IPS-18a (cell line): Measurements from ENCODE around the gene YWHAH.

ENCODE experiments used
- H3K27ac ChIP-seq: one replicate; pipeline ENCODE4 v1.5.1; 2013; ENCODE audit warnings: low read length
- H3K27me3 ChIP-seq: one replicate; pipeline ENCODE4 v1.6.1; 2013; ENCODE audit warnings: mild to moderate bottlenecking, low read length; ENCODE audit not compliant: control insufficient read depth, insufficient read depth
- H3K36me3 ChIP-seq: one replicate; pipeline ENCODE4 v1.6.1; 2013; ENCODE audit warnings: low read depth, low read length; ENCODE audit not compliant: control insufficient read depth
- H3K4me1 ChIP-seq: one replicate; pipeline ENCODE4 v1.6.1; 2013; ENCODE audit warnings: low read depth, low read length; ENCODE audit not compliant: control insufficient read depth
- H3K4me3 ChIP-seq: one replicate; pipeline ENCODE4 v1.5.1; 2013; ENCODE audit warnings: low read length
- H3K9ac ChIP-seq: one replicate; pipeline ENCODE4 v1.6.1; 2013; ENCODE audit warnings: mild to moderate bottlenecking, low read length, moderate library complexity
- H3K9me3 ChIP-seq: one replicate; pipeline ENCODE4 v1.6.1; 2013; ENCODE audit warnings: low read depth, low read length; ENCODE audit not compliant: control insufficient read depth

YWHAH gene

DNA sequence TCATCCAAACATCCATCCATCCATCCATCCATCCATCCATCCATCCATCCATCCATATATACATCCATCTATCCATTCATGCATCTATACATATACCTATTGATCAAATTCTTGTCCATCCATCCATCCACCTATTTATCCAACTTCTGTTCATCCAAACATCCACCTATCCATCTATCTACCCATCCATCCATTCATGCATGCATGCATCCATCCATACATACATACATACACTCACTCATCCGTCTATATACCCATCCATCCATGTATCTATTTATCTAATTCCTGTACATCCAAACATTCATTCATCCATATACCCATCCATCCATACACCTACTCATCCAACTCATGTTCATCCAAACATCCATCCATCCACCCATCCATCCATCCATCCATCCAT lies 19.3 kb upstream of the YWHAH start:
- no peak overlapping the region for H3K9ac ChIP-seq
- no peak overlapping the region for H3K27ac ChIP-seq
- H3K36me3 ChIP-seq, result no peaks in the 10 kb centered on the region
- no peak overlapping the region for H3K4me3 ChIP-seq
- no peaks in the 10 kb centered on the region for H3K9me3 ChIP-seq
- H3K4me1 ChIP-seq, result peaks cover 3% of the 10 kb centered on the region
- H3K27me3 ChIP-seq, result no peaks in the 10 kb centered on the region

DNA sequence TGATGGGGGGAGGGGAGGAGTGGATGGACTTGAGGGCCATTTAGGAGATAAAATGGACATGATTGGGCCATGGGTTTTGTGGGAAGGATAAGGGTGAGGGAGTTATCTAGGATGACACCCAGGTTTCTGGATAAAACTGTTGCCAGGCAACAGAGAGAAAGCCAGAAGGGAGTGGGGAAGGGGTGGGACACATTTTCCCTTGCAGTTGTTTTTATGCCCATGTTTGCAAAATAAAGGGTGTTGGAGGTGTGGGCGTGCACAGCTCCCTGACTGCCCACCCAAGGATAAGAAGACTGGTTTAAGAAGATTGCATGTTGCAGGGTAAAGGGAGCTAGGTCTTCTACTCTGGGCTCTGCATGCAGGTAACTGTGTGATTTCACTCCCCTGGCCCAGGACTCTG lies 18.3 kb upstream of the YWHAH start:
- Histone ChIP-seq H3K9ac (no peak overlapping the region), H3K4me1 (peaks cover 3% of the 10 kb centered on the region), H3K27me3 (no peaks in the 10 kb centered on the region), H3K36me3 (no peaks in the 10 kb centered on the region), H3K9me3 (no peaks in the 10 kb centered on the region), H3K27ac (no peak overlapping the region), H3K4me3 (no peak overlapping the region)

DNA sequence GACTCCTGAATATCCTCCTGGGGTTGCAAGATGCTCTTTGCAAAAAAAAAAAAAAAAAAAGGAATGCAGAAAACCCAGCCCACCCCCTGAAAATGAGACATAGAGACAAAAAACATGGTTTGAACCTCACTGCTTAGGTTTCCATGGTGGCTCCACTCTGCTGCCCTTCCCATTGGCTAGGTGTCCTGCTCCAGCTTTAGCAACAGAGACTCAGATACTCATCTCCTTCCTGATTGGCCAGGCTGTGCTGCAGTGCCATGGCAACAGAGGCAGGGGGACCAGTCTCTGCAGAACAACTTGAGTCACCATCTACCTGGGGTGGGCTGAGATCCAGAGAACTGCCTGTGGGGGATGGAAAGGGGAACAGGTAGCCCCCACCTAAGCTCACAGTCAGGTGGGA lies 17.4 kb upstream of the YWHAH start:
- Histone ChIP-seq H3K9ac (no peak overlapping the region), H3K4me3 (no peak overlapping the region), H3K36me3 (no peaks in the 10 kb centered on the region), H3K27ac (no peak overlapping the region), H3K27me3 (no peaks in the 10 kb centered on the region), H3K4me1 (peaks cover 3% of the 10 kb centered on the region), H3K9me3 (no peaks in the 10 kb centered on the region)

DNA sequence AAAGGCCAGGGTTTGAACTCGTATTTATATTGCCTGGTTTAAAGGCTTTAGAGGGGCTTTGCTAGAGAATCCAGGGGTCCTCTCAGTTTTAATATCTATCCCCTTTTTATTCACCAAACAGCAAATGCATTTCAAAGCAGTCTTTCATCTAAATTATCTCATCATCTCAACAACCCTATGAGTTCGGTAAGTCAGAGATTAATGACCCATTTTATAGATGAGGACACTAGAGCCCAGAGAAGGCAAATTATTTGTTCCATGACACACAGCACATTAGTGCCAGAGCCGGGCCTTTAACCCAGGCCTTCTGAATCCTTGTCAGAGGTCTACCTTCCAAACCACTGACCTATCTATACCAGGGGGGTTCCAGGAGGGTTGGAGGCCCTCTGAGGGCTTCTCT lies 16.8 kb upstream of the YWHAH start:
- H3K9ac ChIP-seq, result no peak overlapping the region
- no peaks in the 10 kb centered on the region for H3K36me3 ChIP-seq
- no peaks in the 10 kb centered on the region for H3K9me3 ChIP-seq
- no peak overlapping the region for H3K27ac ChIP-seq
- no peaks in the 10 kb centered on the region for H3K27me3 ChIP-seq
- peaks cover 3% of the 10 kb centered on the region for H3K4me1 ChIP-seq
- H3K4me3 ChIP-seq, result no peak overlapping the region

DNA sequence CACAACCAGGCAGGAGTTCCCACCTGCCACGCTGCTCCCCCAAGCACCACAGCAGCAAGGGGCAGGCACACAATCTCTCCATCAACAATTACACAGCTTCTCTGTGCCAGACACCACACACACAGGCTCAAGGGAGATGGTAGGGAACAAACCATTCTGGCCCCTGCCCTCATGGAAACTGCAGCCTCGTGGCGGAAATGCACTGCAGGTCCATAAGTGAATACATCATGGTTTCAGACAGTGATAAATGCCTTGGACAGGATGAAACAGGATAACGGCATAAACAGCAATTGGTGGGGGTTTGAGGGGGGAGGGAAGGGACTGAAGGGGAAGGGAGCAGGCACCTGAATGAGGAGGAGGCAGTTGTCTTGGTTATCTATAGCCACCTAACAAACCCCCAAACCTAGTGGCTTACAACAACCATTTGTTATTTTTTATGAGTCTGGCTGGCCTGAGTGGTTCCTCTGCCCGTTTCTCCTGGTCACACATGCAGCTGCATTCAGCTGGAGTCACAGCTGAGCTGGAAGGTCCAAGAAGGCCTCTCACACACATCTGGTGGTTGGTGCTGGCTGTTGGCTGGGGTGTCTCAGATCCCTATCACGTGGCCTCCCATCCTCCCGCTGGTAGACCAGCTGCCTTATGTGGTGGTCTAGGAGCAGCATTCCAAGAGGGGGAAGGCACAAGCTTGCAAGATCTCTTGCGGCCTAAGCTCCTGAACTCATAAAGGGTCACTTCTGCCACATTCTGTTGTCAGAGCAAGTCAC lies 15.0 kb upstream of the YWHAH start:
- H3K36me3 ChIP-seq, result no peaks in the 10 kb centered on the region
- H3K9ac ChIP-seq, result no peak overlapping the region
- H3K27ac ChIP-seq, result no peak overlapping the region
- H3K9me3 ChIP-seq, result no peaks in the 10 kb centered on the region
- H3K27me3 ChIP-seq, result no peaks in the 10 kb centered on the region
- H3K4me1 ChIP-seq, result peaks cover 3% of the 10 kb centered on the region
- no peak overlapping the region for H3K4me3 ChIP-seq

DNA sequence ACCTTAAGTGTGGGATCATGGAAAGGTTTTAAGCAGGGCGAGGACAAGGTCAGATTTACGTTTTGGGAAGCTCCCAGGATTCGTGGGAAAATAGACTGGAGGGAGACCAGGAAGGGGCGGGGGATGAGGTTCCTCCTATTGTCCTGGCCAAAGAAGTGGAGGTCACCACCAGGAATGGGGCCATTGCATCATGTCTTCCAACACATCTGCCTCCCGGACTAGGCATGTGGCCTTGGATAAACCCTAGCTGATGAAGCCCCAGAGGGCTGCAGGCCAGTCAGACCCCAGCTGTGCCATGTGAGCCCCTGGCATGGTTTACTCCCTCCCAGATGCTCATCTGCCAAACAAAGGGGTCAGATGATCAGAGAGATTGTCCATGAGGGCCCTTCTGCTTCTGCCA lies 11.5 kb upstream of the YWHAH start:
- Histone ChIP-seq H3K4me1 (no peaks in the 10 kb centered on the region), H3K9ac (no peak overlapping the region), H3K27me3 (no peaks in the 10 kb centered on the region), H3K36me3 (no peaks in the 10 kb centered on the region), H3K27ac (no peak overlapping the region), H3K4me3 (no peak overlapping the region), H3K9me3 (no peaks in the 10 kb centered on the region)

DNA sequence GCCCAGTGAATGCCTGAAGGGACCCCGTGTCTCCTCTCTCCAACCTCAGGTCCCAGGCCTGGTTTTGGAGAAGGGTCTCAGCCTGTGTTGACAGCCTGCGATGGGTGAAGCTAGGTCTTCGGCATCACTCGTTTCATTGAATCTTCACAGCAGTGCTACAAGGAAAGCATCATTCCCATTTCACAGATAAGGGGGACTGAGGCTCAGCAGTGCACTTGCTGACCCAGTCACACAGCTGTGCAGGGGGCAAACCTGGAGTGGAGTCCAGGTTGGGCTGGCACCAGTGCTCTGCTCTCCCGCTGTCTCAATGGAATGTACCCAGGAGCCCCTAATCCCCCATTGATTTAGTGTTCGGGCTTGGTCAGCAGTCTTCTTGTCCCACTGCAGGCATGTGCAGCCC lies 10.9 kb upstream of the YWHAH start:
- Histone ChIP-seq H3K36me3 (no peaks in the 10 kb centered on the region), H3K27ac (no peak overlapping the region), H3K4me3 (no peak overlapping the region), H3K9ac (no peak overlapping the region), H3K9me3 (no peaks in the 10 kb centered on the region), H3K27me3 (no peaks in the 10 kb centered on the region), H3K4me1 (no peaks in the 10 kb centered on the region)

DNA sequence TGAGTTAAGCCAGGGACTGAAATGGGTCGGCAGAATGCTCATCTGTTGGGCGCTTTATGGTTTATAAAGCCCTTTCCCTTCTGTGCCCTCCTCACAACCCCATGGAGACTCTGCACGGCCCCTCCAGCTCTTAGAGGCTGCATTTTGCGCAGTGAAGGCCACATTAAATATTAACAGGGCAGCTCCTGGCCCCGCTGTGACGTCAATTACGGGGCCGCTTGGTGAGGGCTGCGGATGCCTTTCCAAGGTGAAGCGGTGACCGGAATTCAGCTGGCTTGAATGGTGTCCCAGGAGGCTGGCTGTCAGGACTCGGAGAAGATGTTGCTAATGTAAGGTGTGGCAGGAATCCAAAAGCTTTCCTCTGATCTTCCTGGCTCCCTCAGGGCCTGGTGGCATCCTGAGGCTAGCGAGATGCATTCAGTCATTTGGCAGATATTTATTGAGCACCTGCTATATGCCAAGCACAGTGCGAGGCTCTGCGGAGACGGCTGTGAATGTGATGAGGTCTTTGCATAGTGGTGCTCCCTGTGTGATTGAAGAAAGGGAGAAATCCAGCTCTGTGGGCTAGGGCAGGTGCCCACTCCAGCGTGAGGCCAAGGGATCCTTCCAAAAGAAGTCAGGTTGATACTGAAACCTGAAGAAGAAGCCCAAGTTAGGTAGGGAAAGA lies 10.4 kb upstream of the YWHAH start:
- Histone ChIP-seq H3K9me3 (no peaks in the 10 kb centered on the region), H3K4me1 (no peaks in the 10 kb centered on the region), H3K27me3 (no peaks in the 10 kb centered on the region), H3K36me3 (no peaks in the 10 kb centered on the region), H3K27ac (no peak overlapping the region), H3K9ac (no peak overlapping the region), H3K4me3 (no peak overlapping the region)

DNA sequence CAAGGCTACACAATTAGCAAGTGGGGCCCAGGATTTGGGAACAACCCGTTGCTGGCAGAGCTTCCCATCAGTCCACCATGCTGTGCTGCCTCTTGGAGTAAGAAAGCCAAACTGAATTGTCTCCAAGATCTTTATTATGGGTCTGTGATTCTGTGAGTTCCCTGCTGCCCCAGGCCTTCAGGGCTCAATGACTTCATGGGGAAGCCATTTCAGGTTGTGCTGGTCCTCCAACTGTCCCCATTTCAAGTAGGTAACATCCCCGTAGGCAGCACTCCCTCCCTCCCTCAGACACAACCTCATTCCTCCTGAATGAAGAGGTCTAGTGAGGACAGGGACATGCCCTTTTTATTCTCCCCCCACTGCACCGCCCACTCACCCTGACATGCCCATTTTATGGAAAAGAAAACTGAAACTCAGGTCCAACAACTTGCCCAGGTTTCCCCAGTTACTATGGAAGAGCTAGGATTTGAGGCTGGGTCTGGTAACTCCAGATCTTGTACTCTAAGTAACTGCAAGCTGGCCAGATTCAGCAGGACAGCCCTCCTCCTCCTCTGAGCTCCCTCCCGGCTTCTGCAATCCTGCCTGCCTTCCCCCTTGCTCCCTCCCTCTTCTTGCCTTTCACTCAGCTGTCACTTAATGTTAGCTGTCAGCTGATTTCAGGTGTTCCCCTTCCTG lies 8.2 kb upstream of the YWHAH start:
- no peak overlapping the region for H3K4me3 ChIP-seq
- no peaks in the 10 kb centered on the region for H3K27me3 ChIP-seq
- H3K36me3 ChIP-seq, result no peaks in the 10 kb centered on the region
- no peak overlapping the region for H3K9ac ChIP-seq
- H3K27ac ChIP-seq, result no peak overlapping the region
- H3K4me1 ChIP-seq, result no peaks in the 10 kb centered on the region
- H3K9me3 ChIP-seq, result no peaks in the 10 kb centered on the region

DNA sequence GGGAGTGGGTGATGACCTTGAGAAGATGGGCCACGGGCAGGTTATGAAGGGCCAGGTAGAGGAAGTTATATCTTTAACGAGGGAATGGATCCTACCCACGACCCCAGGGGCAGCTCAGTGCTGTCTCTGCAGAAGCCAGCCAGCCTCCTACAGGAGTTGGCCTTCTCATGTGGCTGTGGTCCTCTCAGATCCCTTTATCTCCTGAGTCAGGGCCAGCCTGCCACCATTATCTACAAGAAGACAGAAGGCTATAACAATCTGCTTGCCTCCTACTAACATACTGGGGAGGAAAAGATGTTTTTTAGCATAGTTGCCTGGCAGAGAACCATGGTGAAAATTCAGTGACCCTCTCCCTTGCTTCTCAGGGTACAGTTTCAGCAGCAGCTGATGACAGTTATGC lies 7.0 kb upstream of the YWHAH start:
- Histone ChIP-seq H3K27ac (no peak overlapping the region), H3K36me3 (no peaks in the 10 kb centered on the region), H3K4me1 (no peaks in the 10 kb centered on the region), H3K9ac (no peak overlapping the region), H3K27me3 (no peaks in the 10 kb centered on the region), H3K4me3 (no peak overlapping the region), H3K9me3 (no peaks in the 10 kb centered on the region)

DNA sequence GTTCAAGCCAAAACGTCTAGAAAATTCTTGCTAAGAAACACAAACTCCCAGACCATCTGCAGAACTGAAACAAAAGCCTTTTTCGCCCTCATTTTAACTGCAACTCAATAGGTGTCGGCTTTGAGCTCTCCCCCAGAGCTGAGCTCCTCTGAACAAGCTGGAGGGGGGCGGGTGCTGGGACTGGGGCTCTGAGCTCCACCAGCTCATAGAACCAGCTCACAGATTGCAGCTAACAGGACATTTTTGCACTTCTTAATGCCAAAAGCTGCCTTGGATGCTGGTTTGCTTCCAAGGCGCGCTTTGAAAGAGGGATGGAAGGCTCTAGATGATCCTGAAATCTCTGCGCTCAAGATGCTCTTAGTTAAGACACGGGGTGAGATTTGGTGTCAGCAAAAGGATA lies 6.0 kb upstream of the YWHAH start:
- no peak overlapping the region for H3K4me3 ChIP-seq
- H3K27ac ChIP-seq, result no peak overlapping the region
- no peaks in the 10 kb centered on the region for H3K27me3 ChIP-seq
- H3K9ac ChIP-seq, result no peak overlapping the region
- H3K4me1 ChIP-seq, result peaks cover under 1% of the 10 kb centered on the region
- H3K36me3 ChIP-seq, result no peaks in the 10 kb centered on the region
- H3K9me3 ChIP-seq, result no peaks in the 10 kb centered on the region

DNA sequence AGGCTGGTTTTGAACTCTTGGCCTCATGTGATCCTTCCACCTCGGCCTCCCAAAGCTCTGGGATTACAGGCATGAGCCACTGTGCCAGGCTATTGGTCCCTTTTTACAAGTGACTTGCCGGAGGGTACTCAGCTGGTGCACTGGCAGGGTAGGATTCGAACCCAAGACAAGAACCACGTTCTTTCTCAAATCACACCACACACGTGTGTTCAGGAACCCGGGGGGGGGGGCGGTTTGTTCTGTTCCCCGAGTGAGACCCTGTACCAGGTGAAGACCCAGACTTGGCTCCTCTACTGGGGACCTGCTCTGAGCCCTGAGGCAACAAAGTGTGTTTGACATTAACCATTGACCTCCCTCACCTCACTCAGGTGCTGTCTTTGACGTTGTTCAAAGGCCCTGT lies 3.8 kb upstream of the YWHAH start:
- Histone ChIP-seq H3K9ac (no peak overlapping the region), H3K36me3 (no peaks in the 10 kb centered on the region), H3K27me3 (no peaks in the 10 kb centered on the region)

More for the DNA sequence above, 3.8 kb upstream of the YWHAH start:
- H3K4me3 ChIP-seq, result no peak overlapping the region
- H3K4me1 ChIP-seq, result peaks cover 5% of the 10 kb centered on the region
- H3K27ac ChIP-seq, result no peak overlapping the region
- H3K9me3 ChIP-seq, result no peaks in the 10 kb centered on the region
